SK-N-SH (cell line): ENCODE data around the gene GNAI3. TPM values are rescaled to one million over a fixed set of nuclear protein-coding genes. Genes with fewer than 3 reads are reported as not detected.

ENCODE experiments used
- CTCF ChIA-PET: fragments of 300-600, 350-600 bp; formaldehyde crosslinking; extraction: SDS; loops from one replicate; lab custom pipeline; 2021; lab: Yijun Ruan, JAX
- POLR2A ChIA-PET: fragments of 350-600 bp; sonication (Branson Sonifier 250); formaldehyde crosslinking; extraction: SDS; loops from one replicate; lab custom pipeline; 2020; ENCODE audit warnings: antibody characterized with exemption, inconsistent platforms; lab: Yijun Ruan, JAX
- DNase-seq: peaks from one replicate; pipeline ENCODE4 v3.0.0; 2012
- H2AFZ ChIP-seq: fragments of 200-600 bp; sonication (generic); 2 replicates; pipeline ENCODE4 v1.8.1; 2016; ENCODE audit warnings: antibody characterized with exemption, mild to moderate bottlenecking, low read depth
- H3F3A ChIP-seq: fragments of 200-600 bp; sonication (generic); replicated peaks from 2 replicates; pipeline ENCODE3; 2016; ENCODE audit warnings: antibody characterized with exemption, mild to moderate bottlenecking; ENCODE audit not compliant: insufficient read depth
- H3K27ac ChIP-seq, 2 experiments: fragments of 200-500 bp in 1 of 2; fragments of 200-600 bp in 1 of 2; sonication (Bioruptor generic) in 1 of 2; sonication (generic), shearing (Covaris generic) in 1 of 2; 2 replicates each; pipeline versions ENCODE4 v1.5.1 to v1.6.1; 2014 to 2016; ENCODE audit warnings: low read depth in 2 of 2, inconsistent platforms in 1 of 2, low read length in 1 of 2, mild to moderate bottlenecking in 1 of 2, mixed read lengths in 1 of 2
- H3K27me3 ChIP-seq: fragments of 200-600 bp; sonication (generic), shearing (Covaris generic); 2 replicates; pipeline ENCODE4 v1.6.1; 2016; ENCODE audit warnings: mixed run types; ENCODE audit not compliant: insufficient read depth
- H3K36me3 ChIP-seq, 2 experiments: fragments of 200-500 bp in 1 of 2; fragments of 200-600 bp in 1 of 2; sonication (Bioruptor generic) in 1 of 2; sonication (generic) in 1 of 2; replicated peaks in 1 of 2; 2 replicates each; pipeline versions ENCODE3 to v1.5.1; 2014 to 2016; ENCODE audit warnings: low read length in 1 of 2, mild to moderate bottlenecking in 1 of 2; ENCODE audit not compliant: insufficient read depth in 2 of 2, control insufficient read depth in 1 of 2
- H3K4me1 ChIP-seq, 2 experiments: fragments of 200-500 bp in 1 of 2; fragments of 200-600 bp in 1 of 2; sonication (Bioruptor generic) in 1 of 2; sonication (generic), shearing (Covaris generic) in 1 of 2; 2 replicates each; pipeline versions ENCODE4 v1.5.1 to v1.6.1; 2014 to 2016; ENCODE audit warnings: low read depth in 1 of 2, low read length in 1 of 2, mixed run types in 1 of 2; ENCODE audit not compliant: insufficient read depth in 2 of 2, control insufficient read depth in 1 of 2
- H3K4me2 ChIP-seq: fragments of 200-600 bp; sonication (generic), shearing (Covaris generic); 2 replicates; pipeline ENCODE4 v1.6.1; 2017; ENCODE audit warnings: mixed run types
- H3K4me3 ChIP-seq, 2 experiments: fragments of 200-500 bp in 1 of 2; fragments of 200-600 bp in 1 of 2; sonication (Bioruptor generic) in 1 of 2; sonication (generic), shearing (Covaris generic) in 1 of 2; 2 replicates each; pipeline versions ENCODE4 v1.5.1 to v1.8.1; 2014 to 2016; ENCODE audit warnings: low read depth in 2 of 2, inconsistent platforms in 1 of 2, low read length in 1 of 2, mild to moderate bottlenecking in 1 of 2, mixed read lengths in 1 of 2, moderate library complexity in 1 of 2
- H3K79me2 ChIP-seq: fragments of 200-600 bp; sonication (generic); 2 replicates; pipeline ENCODE4 v1.8.1; 2017; ENCODE audit warnings: mild to moderate bottlenecking; ENCODE audit not compliant: insufficient read depth
- H3K9ac ChIP-seq: fragments of 200-600 bp; sonication (generic); 2 replicates; pipeline ENCODE4 v1.6.1; 2017; ENCODE audit warnings: mixed run types
- H3K9me2 ChIP-seq: fragments of 200-600 bp; sonication (generic); 2 replicates; pipeline ENCODE4 v1.6.1; 2017; ENCODE audit warnings: mixed run types
- H3K9me3 ChIP-seq: fragments of 200-600 bp; sonication (generic); 2 replicates; pipeline ENCODE4 v1.6.1; 2017; ENCODE audit warnings: mixed run types, mild to moderate bottlenecking, moderate library complexity
- H4K20me1 ChIP-seq: fragments of 200-600 bp; sonication (generic); 2 replicates; pipeline ENCODE4 v1.6.1; 2017; ENCODE audit warnings: mild to moderate bottlenecking, mixed run types; ENCODE audit not compliant: insufficient read depth
- CHD2 ChIP-seq: fragments of 150-350 bp; IDR thresholded peaks from 2 replicates; pipeline ENCODE4 v1.6.1; 2018; ENCODE audit warnings: low read length; ENCODE audit not compliant: partially characterized antibody
- FOXJ3 ChIP-seq: sonication (generic); formaldehyde crosslinking; IDR thresholded peaks from 2 replicates; pipeline ENCODE4 v1.5.1; 2020; ENCODE audit warnings: mild to moderate bottlenecking, missing genetic modification reagents
- GATA2 ChIP-seq: sonication (generic); formaldehyde crosslinking; IDR thresholded peaks from 2 replicates; pipeline ENCODE4 v1.5.0; 2020; ENCODE audit warnings: mild to moderate bottlenecking, missing genetic modification reagents
- MXI1 ChIP-seq: IDR thresholded peaks from 2 replicates; pipeline ENCODE4 v1.6.1; 2012; ENCODE audit warnings: mild to moderate bottlenecking, low read depth, low read length, improper control_type of control experiment
- NFIC ChIP-seq: IDR thresholded peaks from 2 replicates; pipeline ENCODE4 v1.4.0; 2012; ENCODE audit warnings: borderline replicate concordance
- POLR2AphosphoS5 ChIP-seq: IDR thresholded peaks from 2 replicates; pipeline ENCODE4 v1.6.1; 2012; ENCODE audit warnings: low read depth, low read length
- RAD21 ChIP-seq: IDR thresholded peaks from 2 replicates; pipeline ENCODE4 v1.6.1; 2012; ENCODE audit warnings: mild to moderate bottlenecking, low read length
- RFX5 ChIP-seq: IDR thresholded peaks from 2 replicates; pipeline ENCODE4 v1.6.1; 2012; ENCODE audit warnings: mild to moderate bottlenecking, improper control_type of control experiment, low read length
- WGBS: methylation state at CpG from one replicate; pipeline ENCODE4 v1.1.6; 2017; ENCODE audit warnings: low lambda C conversion rate; 5-methylcytosine and 5-hydroxymethylcytosine counted together
- polyA plus RNA-seq, 3 experiments: library from polyadenylated mRNA; depleted of rRNA; stranded (reverse); fragments of >200 nt; gene quantifications; 2 replicates each; pipeline ENCODE4 v1.2.3, GENCODE V29; 2012
- TF ChIP-seq, protein P1 (sequence below): IDR thresholded peaks from 2 replicates; pipeline ENCODE4 v1.6.1; 2012; ENCODE audit warnings: mild to moderate bottlenecking, low read depth, low read length, moderate library complexity
- TF ChIP-seq, protein P2 (sequence below): fragments of 200-600 bp; sonication (generic); IDR thresholded peaks from 2 replicates; pipeline ENCODE4 v1.6.1; 2017; ENCODE audit warnings: antibody characterized with exemption, mild to moderate bottlenecking, moderate library complexity
- TF ChIP-seq, protein P3 (sequence below): fragments of 150-350 bp; IDR thresholded peaks from 2 replicates; pipeline ENCODE4 v1.6.1; 2016; ENCODE audit warnings: mild to moderate bottlenecking, low read depth, low read length
- TF ChIP-seq, protein P4 (sequence below): IDR thresholded peaks from 2 replicates; pipeline ENCODE4 v1.4.0; 2012; ENCODE audit warnings: low read depth, borderline replicate concordance
- TF ChIP-seq, protein P5 (sequence below): IDR thresholded peaks from 2 replicates; pipeline ENCODE4; 2012
- TF ChIP-seq, protein P6 (sequence below): IDR thresholded peaks from 2 replicates; pipeline ENCODE4 v1.4.0; 2012; ENCODE audit warnings: low read depth

GNAI3 gene
- polyA plus RNA-seq, 1 of the 3 experiments (the other 2 are of a cell fraction): 4.0 TPM

DNA sequence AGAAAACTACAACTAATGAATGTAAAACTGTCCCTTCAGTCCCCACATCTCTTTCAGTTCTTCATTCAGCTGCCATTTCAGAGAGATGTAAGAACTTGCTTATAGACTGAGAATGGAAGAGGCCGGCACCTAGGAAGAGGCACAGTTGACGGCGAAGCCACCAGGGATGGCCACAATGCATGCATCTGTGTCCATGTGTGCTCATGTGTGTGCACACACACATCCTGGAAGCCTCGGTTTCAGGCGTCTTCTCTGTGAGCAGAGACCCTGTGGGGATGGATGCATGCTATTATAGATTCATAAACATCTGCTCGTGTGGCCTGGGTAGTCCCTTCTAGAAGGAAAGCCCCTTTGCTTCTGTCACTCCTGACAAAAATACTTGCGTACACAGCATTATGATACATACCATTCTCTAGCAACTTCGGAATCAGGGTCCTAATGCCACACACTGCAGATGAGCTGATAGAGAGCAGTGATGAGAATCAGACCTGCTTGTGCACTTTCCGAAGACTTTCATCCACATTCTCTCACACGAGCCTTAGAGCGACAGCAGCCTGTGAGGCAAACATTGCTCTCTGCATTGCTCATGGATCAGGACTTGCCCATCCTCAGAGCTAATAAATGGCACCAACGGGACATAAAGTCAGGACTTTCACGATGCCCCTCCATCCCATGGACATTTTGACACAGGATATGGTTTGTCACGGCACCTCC, 21.2 kb upstream of the GNAI3 start:
- Histone ChIP-seq H3K9me3 (no peaks in the 10 kb centered on the region), H3K27me3 (peaks cover 6% of the 10 kb centered on the region; the same call in 1 of the 2 replicates), H3K4me2 (no peak overlapping the region), H3K27ac (no peak overlapping the region), H3K4me1 (peaks cover 0 to 23% of the 10 kb centered on the region in 2 experiments; a peak in 1 of 4 replicates), H3K9ac (no peak overlapping the region), H4K20me1 (no peaks in the 10 kb centered on the region), H3K36me3 (no peaks in the 10 kb centered on the region), H3F3A (no peaks in the 10 kb centered on the region), H2AFZ (no peak overlapping the region)
- 65% methylated on average over 14 of the region's 14 CpGs for WGBS
- POLR2A ChIA-PET: no interaction called here
- no peak for DNase-seq
- TF ChIP-seq, protein P1, sequence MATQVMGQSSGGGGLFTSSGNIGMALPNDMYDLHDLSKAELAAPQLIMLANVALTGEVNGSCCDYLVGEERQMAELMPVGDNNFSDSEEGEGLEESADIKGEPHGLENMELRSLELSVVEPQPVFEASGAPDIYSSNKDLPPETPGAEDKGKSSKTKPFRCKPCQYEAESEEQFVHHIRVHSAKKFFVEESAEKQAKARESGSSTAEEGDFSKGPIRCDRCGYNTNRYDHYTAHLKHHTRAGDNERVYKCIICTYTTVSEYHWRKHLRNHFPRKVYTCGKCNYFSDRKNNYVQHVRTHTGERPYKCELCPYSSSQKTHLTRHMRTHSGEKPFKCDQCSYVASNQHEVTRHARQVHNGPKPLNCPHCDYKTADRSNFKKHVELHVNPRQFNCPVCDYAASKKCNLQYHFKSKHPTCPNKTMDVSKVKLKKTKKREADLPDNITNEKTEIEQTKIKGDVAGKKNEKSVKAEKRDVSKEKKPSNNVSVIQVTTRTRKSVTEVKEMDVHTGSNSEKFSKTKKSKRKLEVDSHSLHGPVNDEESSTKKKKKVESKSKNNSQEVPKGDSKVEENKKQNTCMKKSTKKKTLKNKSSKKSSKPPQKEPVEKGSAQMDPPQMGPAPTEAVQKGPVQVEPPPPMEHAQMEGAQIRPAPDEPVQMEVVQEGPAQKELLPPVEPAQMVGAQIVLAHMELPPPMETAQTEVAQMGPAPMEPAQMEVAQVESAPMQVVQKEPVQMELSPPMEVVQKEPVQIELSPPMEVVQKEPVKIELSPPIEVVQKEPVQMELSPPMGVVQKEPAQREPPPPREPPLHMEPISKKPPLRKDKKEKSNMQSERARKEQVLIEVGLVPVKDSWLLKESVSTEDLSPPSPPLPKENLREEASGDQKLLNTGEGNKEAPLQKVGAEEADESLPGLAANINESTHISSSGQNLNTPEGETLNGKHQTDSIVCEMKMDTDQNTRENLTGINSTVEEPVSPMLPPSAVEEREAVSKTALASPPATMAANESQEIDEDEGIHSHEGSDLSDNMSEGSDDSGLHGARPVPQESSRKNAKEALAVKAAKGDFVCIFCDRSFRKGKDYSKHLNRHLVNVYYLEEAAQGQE: no peak
- TF ChIP-seq FOXJ3 (CRISPR knock-in tag) (no peak), GATA2 (CRISPR knock-in tag) (no peak), RAD21 (no peak), POLR2AphosphoS5 (no peak), MXI1 (no peak), RFX5 (no peak), NFIC (no peak), CHD2 (no peak)
- TF ChIP-seq, protein P2, sequence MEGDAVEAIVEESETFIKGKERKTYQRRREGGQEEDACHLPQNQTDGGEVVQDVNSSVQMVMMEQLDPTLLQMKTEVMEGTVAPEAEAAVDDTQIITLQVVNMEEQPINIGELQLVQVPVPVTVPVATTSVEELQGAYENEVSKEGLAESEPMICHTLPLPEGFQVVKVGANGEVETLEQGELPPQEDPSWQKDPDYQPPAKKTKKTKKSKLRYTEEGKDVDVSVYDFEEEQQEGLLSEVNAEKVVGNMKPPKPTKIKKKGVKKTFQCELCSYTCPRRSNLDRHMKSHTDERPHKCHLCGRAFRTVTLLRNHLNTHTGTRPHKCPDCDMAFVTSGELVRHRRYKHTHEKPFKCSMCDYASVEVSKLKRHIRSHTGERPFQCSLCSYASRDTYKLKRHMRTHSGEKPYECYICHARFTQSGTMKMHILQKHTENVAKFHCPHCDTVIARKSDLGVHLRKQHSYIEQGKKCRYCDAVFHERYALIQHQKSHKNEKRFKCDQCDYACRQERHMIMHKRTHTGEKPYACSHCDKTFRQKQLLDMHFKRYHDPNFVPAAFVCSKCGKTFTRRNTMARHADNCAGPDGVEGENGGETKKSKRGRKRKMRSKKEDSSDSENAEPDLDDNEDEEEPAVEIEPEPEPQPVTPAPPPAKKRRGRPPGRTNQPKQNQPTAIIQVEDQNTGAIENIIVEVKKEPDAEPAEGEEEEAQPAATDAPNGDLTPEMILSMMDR: no peak
- TF ChIP-seq, protein P3, sequence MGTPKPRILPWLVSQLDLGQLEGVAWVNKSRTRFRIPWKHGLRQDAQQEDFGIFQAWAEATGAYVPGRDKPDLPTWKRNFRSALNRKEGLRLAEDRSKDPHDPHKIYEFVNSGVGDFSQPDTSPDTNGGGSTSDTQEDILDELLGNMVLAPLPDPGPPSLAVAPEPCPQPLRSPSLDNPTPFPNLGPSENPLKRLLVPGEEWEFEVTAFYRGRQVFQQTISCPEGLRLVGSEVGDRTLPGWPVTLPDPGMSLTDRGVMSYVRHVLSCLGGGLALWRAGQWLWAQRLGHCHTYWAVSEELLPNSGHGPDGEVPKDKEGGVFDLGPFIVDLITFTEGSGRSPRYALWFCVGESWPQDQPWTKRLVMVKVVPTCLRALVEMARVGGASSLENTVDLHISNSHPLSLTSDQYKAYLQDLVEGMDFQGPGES: no peak
- TF ChIP-seq, protein P4, sequence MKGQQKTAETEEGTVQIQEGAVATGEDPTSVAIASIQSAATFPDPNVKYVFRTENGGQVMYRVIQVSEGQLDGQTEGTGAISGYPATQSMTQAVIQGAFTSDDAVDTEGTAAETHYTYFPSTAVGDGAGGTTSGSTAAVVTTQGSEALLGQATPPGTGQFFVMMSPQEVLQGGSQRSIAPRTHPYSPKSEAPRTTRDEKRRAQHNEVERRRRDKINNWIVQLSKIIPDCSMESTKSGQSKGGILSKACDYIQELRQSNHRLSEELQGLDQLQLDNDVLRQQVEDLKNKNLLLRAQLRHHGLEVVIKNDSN: no peak
- TF ChIP-seq, protein P5, sequence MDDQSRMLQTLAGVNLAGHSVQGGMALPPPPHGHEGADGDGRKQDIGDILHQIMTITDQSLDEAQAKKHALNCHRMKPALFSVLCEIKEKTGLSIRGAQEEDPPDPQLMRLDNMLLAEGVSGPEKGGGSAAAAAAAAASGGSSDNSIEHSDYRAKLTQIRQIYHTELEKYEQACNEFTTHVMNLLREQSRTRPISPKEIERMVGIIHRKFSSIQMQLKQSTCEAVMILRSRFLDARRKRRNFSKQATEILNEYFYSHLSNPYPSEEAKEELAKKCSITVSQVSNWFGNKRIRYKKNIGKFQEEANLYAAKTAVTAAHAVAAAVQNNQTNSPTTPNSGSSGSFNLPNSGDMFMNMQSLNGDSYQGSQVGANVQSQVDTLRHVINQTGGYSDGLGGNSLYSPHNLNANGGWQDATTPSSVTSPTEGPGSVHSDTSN: no peak
- TF ChIP-seq, protein P6, sequence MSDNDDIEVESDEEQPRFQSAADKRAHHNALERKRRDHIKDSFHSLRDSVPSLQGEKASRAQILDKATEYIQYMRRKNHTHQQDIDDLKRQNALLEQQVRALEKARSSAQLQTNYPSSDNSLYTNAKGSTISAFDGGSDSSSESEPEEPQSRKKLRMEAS: no peak
- TF ChIP-seq, all 33 proteins: peak for 0
- Histone ChIP-seq H3K9me2 (no peaks in the 10 kb centered on the region), H3K4me3 (no peak overlapping the region), H3K79me2 (no peaks in the 10 kb centered on the region)
- CTCF ChIA-PET: interaction anchor here (3.1 to 26.3 kb wide), 2 partner anchors 26 to 113 kb away, joined by 17 to 1710 read pairs; partner anchors contain the start of genes AMIGO1, ATXN7L2 and CYB561D1
